ENCODE measurements around the gene TSLP.

TSLP gene

GRCh38 chr5:111077678-111078077 lies 6.2 kb downstream of the TSLP start:
- H3K4me1 Mint-ChIP-seq, result peaks cover 9% of the 10 kb centered on the region

GRCh38 chr5:111079846-111080245 lies 8.3 kb downstream of the TSLP start:
- no peak overlapping the region for H3K27ac Mint-ChIP-seq
- H3K4me3 Mint-ChIP-seq, result no peak overlapping the region
- TF ChIP-seq CTCF (IDR thresholded peaks at IDR 0.05), result no peak
- H3K27me3 Mint-ChIP-seq (ENCODE audit: low read depth, poor library complexity), result peaks cover 84% of the 10 kb centered on the region
- no peaks in the 10 kb centered on the region for H3K4me1 Mint-ChIP-seq
- H3K36me3 Mint-ChIP-seq (ENCODE audit: low read depth), result no peaks in the 10 kb centered on the region
- no peaks in the 10 kb centered on the region for H3K9me3 Mint-ChIP-seq
- DNase-seq, result no peak

More at GRCh38 chr5:111077678-111078077, 6.2 kb downstream of the TSLP start:
- Mint-ChIP-seq H3K27ac (no peak overlapping the region), H3K27me3 (ENCODE audit: low read depth, poor library complexity) (peaks cover 90% of the 10 kb centered on the region), H3K9me3 (no peaks in the 10 kb centered on the region), H3K4me3 (no peak overlapping the region), H3K36me3 (ENCODE audit: low read depth) (no peaks in the 10 kb centered on the region)
- no peak for TF ChIP-seq CTCF (IDR thresholded peaks at IDR 0.05)
- no peak for DNase-seq

- Mint-ChIP-seq H3K27ac (no peak overlapping the region), H3K9me3 (no peaks in the 10 kb centered on the region), H3K27me3 (ENCODE audit: low read depth, poor library complexity) (peaks cover 53% of the 10 kb centered on the region), H3K36me3 (ENCODE audit: low read depth) (no peaks in the 10 kb centered on the region), H3K4me1 (no peaks in the 10 kb centered on the region), H3K4me3 (no peak overlapping the region)
- no peak for DNase-seq
- TF ChIP-seq CTCF (IDR thresholded peaks at IDR 0.05), result no peak
These were observed 11.8 kb downstream of the TSLP start for GRCh38 chr5:111083323-111083722.

- DNase-seq, result peak; percentile 86
- Mint-ChIP-seq H3K36me3 (ENCODE audit: low read depth) (peaks cover 24% of the 10 kb centered on the region), H3K4me3 (peak within 1 kb of the TSS; percentile 98), H3K9me3 (peaks cover 28% of the 10 kb centered on the region), H3K27me3 (ENCODE audit: low read depth, poor library complexity) (peaks cover 16% of the 10 kb centered on the region), H3K4me1 (peaks cover 30% of the 10 kb centered on the region), H3K27ac (peak within 1 kb of the TSS; percentile 90)
- TF ChIP-seq CTCF (IDR thresholded peaks at IDR 0.05), result no peak
These were observed 20.7 kb downstream of the TSLP start, which contains the start of gene WDR36 for GRCh38 chr5:111092062-111092853. TSS of gene WDR36 (plus strand) at chr5:111092348. CDS start at chr5:111092457, 109 bp downstream.

- no peak for DNase-seq
- Mint-ChIP-seq H3K9me3 (peaks cover 12% of the 10 kb centered on the region), H3K27ac (no peak overlapping the region), H3K36me3 (ENCODE audit: low read depth) (peaks cover 26% of the 10 kb centered on the region), H3K27me3 (ENCODE audit: low read depth, poor library complexity) (peaks cover 9% of the 10 kb centered on the region), H3K4me1 (peaks cover 30% of the 10 kb centered on the region), H3K4me3 (no peak overlapping the region)
- TF ChIP-seq CTCF (IDR thresholded peaks at IDR 0.05), result no peak
These were observed 24.5 kb downstream of the TSLP start for GRCh38 chr5:111095982-111096381.
